ENCODE data around the gene CLIC5.

The CLIC5 gene

GRCh38 chr6:45990162-45990561, 25.5 kb downstream of the CLIC5 start:
- DNase-seq, result no peak

GRCh38 chr6:45988635-45989034, 27.0 kb downstream of the CLIC5 start:
- no peak for DNase-seq

GRCh38 chr6:45987856-45988255, 27.8 kb downstream of the CLIC5 start:
- no peak for DNase-seq

- no peak for DNase-seq
Measured at GRCh38 chr6:45986746-45987274, 28.9 kb downstream of the CLIC5 start.

GRCh38 chr6:45984788-45985425, 30.8 kb downstream of the CLIC5 start:
- no peak for DNase-seq

GRCh38 chr6:45984347-45984746, 31.3 kb downstream of the CLIC5 start:
- no peak for DNase-seq

GRCh38 chr6:45983062-45983461, 32.6 kb downstream of the CLIC5 start:
- DNase-seq, result no peak

- peak; percentile 22 for DNase-seq
Measured at GRCh38 chr6:45982280-45983036, 33.2 kb downstream of the CLIC5 start.

GRCh38 chr6:45981046-45981445, 34.6 kb downstream of the CLIC5 start:
- DNase-seq, result no peak

GRCh38 chr6:45979311-45979710, 36.3 kb downstream of the CLIC5 start:
- DNase-seq, result peak; percentile 5

- DNase-seq, result no peak
Measured at GRCh38 chr6:45974596-45974995, 41.1 kb downstream of the CLIC5 start.

- DNase-seq, result no peak
Measured at GRCh38 chr6:45972795-45973503, 42.7 kb downstream of the CLIC5 start.

- DNase-seq, result no peak
Measured at GRCh38 chr6:45971287-45971686, 44.4 kb downstream of the CLIC5 start.

- DNase-seq, result no peak
Measured at GRCh38 chr6:45970326-45970725, 45.3 kb downstream of the CLIC5 start.

GRCh38 chr6:45969883-45970282, 45.8 kb downstream of the CLIC5 start:
- DNase-seq, result no peak

- no peak for DNase-seq
Measured at GRCh38 chr6:45969026-45969425, 46.6 kb downstream of the CLIC5 start.

GRCh38 chr6:45967363-45967762, 48.3 kb downstream of the CLIC5 start:
- DNase-seq, result no peak

GRCh38 chr6:45966797-45967196, 48.9 kb downstream of the CLIC5 start:
- DNase-seq, result no peak

GRCh38 chr6:45966340-45966739, 49.3 kb downstream of the CLIC5 start:
- DNase-seq, result no peak

- DNase-seq, result no peak
Measured at GRCh38 chr6:45965792-45966191, 49.9 kb downstream of the CLIC5 start.

GRCh38 chr6:45965007-45965406, 50.7 kb downstream of the CLIC5 start:
- DNase-seq, result no peak

- DNase-seq, result no peak
Measured at GRCh38 chr6:45964300-45964699, 51.4 kb downstream of the CLIC5 start.

- DNase-seq, result no peak
Measured at GRCh38 chr6:45963896-45964295, 51.8 kb downstream of the CLIC5 start.

GRCh38 chr6:45961125-45961524, 54.5 kb downstream of the CLIC5 start:
- DNase-seq, result no peak

All from hematopoietic multipotent progenitor cell treated with erythropoietin and hydrocortisone succinate and interleukin-3 and kit ligand, for 8 days (in vitro differentiated cells).